C1 segment of cervical spinal cord (tissue), 14 donors: ENCODE data around the gene GFI1.
"Not testable (repeated sequence)": the region's sequence is repeated elsewhere in the genome, so short reads cannot be mapped to it uniquely, and the experiment has no call there.

Experiments used
- DNase-seq, 14 donors: peaks; one replicate each; lab custom pipeline; 2025; lab: John Stamatoyannopoulos, UW

Gene GFI1

DNA sequence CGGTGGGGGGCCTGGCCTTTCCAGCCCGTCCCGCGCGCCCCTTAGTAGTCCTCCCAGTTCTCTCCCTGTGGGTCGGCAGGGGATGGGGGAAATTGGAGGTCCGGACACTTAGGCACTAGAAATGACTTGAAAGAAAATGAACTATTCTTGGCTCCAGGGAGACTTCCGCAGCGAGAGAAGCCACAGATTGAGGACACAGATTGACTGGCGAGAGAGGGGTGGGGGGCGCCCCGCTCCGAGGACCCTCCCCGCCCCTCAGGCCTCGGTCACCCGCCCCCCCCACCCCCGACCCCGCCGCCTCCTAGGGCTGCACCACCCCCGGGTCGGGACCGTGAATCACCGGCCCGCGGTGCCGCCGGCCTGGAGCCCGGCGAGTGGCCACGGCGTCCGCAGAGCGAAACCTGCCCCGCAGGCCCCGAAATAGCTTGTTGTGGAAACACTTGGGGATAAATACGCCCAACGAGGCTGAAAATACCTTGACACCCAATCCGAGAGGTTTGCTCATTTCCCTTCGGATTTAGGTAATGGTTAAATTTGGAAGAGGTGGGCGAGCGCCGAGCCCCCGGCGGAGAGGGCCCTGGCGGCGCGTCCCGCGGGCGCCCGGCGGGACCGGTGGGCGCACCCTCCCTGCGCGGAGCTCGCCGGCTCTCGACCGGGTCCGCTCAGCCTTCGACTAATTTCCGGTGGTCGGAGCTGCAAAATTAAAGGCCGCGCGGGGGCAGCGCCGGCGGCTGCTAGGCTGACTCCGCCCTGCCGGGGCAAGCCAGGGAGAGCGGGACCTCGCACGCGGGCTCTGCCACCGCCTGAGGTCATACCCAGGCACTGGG lies at the start of gene GFI1:
Gene GFI1, minus strand, starts transcription at position 675 of the 827 bp plus-strand sequence. CDS start 3,438 bp downstream, outside the sequence.
- no peak for DNase-seq

DNA sequence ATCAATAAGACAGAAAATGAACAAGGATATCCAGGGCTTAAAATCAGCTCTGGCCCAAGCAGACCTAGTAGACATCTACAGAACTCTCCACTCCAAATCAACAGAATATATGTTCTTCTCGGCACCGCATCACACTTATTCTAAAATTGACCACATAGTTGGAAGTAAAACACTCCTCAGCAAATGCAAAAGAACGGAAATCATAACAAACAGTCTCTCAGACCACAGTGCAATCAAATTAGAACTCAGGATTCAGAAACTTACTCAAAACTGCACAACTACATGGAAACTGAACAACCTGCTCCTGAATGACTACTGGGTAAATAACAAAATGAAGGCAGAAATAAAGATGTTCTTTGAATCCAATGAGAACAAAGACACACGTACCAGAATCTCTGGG lies 45.6 kb upstream of the GFI1 start:
- DNase-seq, result not testable (repeated sequence)

DNA sequence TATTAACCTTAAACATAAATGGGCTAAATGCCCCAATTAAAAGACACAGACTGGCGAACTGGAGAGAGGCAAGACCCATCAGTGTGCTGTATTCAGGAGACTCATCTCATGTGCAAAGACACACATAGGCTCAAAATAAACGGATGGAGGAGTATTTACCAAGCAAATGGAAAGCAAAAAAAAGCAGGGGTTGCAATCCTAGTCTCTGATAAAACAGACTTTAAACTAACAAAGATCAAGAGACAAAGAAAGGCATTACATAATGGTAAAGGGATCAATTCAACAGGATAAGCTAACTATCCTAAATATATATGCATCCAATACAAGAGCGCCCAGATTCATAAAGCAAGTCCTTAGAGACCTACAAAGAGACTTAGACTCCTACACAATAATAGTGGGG lies 45.2 kb upstream of the GFI1 start:
- not testable (repeated sequence) for DNase-seq

DNA sequence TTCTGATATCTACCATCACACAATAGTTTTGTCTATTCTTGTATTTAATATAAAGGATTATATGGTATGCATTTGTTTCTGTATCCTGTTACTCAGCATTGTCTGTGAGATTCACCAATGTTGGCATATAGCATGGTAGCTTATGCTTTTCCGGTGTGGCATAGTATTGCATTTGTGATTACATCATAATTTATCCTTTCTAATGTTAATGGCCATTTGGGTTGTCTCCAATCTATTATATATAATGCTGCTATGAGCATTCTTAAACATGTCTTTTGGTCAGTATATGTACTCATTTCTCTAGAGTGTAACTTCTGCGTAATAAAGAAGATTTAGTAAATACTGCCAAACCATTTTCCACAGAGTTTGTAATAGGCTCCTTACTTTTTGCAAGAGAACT lies 40.9 kb upstream of the GFI1 start:
- no peak for DNase-seq

DNA sequence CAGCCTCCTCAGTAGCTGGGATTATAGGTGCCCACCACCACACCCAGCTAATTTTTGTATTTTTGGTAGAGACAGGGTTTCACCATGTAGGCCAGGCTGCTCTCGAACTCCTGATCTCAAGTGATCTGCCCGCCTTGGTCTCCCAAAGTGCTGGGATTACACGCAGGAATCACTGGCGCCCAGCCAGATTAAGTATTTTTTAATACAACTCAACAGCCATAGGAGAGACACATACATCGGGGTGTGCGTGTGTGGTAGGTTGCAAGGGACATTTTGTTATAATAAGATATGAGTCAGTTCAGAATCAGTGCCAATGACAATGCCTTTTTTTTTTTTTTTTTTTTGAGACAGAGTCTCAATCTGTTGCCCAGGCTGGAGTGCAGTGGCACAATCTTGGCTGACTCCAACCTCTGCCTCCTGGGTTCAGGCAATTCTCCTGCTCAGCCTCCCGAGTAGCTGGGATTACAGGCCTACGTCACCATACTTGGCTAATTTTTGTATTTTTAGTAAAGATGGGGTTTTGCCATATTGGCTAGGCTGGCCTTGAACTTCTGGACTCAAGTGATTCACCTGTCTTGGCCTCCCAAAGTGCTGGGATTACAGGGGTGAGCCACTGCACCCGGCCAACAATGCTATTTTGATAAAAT lies 38.3 kb upstream of the GFI1 start:
- not testable (repeated sequence) for DNase-seq

DNA sequence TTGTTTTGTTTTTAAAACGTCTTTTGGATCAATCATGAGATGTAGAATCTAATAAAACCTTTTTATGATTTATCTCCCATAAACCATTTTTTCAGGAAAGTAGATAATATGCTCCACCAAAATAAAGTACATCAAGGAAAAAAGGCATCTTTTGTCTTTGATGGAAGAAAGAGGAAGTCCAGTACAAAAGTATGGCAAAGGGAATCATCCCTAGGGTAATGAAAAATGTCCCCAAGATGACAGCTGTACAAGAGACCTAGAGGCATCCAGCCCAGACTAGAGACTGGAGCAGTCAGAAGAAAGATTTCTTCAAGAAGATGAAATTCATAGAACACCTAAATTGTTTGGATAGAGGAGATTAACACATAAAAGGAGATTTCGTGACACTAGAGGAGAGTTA lies 32.3 kb upstream of the GFI1 start:
- no peak for DNase-seq

DNA sequence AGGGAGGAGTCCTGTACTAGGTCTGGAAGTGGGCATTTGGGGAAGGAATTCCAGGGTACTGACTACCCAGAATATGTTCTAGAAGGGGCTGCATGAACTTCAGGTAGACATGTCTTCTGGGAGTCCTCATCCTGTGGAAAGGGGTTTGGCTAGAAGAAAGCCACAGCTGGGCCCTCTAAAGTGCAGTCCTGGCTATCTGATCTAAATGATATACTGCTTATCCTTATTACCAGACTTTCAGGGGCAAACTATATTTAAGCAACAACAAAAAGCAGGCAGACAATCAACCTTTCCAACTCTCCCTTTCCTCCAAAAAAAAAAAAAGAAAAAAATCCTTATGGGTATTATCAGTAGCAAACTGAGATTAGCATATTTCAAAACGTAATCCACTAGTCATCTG lies 29.8 kb upstream of the GFI1 start:
- no peak for DNase-seq

DNA sequence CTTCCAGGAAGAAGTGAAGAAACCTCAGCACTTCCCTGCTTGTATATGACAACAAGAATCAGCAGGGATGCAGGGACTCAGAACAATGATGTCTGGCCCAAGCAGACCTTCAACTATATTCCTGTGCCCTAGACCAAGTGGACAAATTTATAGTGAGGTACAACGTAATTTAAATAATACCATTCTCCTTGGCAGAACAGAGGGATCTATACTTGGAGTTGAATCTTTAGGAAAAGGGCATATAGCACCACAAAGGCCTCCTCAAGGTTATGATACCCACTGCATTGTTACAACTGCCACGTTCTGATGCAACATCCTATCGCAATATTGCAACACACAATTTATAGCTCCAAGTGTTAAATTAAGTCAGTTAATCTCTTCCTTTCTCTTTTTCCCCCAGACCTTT lies 29.1 kb upstream of the GFI1 start:
- no peak for DNase-seq

DNA sequence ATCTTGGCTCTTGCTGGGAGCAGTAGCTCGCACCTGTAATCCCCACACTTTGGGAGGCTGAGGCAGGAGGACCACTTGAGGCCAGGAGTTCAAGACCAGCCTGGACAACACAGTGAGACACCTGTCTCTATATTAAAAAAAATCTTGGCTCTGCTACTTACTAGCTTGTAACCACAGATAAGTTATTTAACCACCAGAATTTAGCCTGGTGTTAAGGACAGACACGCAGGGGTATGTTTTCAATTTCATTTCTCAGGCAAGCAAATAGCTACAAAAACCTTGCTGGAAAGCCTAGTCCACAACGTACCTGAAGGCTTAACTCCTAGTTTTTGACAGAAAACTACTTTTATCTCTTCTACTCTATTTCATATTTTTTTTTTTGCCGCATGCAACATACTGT lies 24.8 kb upstream of the GFI1 start:
- no peak for DNase-seq

DNA sequence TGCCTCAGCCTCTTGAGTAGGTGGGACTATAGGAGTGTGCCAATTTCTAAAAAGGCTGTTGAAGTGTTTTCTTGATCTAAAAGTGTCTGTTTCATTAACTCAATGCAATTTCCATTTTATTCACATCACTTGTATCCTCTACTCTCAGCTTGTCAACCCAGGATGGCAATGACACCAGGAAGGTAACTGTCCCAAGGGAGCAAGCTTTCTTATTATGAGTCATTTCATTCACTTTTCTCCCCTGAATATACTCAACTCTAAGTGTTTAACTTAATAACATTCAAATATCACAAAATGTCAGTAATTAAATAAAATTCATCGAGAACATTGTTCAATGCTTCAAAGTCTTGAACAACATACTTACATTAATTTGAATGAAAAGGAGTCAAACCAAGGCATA lies 22.9 kb upstream of the GFI1 start:
- no peak for DNase-seq

DNA sequence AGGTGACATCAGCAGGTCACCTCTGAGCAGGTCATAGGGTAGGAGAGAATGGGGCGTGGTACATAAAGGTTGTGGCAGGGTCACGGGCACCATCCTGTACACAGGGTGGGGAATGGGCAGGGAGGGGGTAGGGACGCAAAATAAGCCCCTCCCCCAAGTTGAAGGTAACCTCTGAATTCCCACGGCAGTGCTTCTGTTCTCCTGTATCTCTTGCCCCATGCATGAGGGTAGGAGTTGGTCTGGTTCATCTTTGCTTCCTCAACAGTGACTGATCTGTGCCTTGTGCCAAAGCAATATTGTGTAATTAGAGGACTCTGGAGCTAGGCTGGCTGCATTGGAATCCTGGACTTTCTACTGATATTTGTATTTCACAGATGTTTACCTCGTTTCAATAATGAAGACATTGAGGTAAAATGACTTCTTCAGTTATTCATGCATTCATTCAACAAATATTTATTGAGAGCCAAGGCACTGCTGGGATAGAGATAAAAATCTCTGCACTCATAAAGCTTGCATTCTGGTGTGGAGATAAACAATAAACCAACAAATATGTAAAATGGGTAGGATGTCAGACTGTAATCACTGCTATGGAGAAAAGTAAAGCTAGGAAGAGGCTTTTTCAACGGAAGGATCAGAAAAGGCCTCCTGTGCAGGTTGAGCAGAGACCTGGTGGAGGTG lies 18.4 kb upstream of the GFI1 start:
- no peak for DNase-seq

DNA sequence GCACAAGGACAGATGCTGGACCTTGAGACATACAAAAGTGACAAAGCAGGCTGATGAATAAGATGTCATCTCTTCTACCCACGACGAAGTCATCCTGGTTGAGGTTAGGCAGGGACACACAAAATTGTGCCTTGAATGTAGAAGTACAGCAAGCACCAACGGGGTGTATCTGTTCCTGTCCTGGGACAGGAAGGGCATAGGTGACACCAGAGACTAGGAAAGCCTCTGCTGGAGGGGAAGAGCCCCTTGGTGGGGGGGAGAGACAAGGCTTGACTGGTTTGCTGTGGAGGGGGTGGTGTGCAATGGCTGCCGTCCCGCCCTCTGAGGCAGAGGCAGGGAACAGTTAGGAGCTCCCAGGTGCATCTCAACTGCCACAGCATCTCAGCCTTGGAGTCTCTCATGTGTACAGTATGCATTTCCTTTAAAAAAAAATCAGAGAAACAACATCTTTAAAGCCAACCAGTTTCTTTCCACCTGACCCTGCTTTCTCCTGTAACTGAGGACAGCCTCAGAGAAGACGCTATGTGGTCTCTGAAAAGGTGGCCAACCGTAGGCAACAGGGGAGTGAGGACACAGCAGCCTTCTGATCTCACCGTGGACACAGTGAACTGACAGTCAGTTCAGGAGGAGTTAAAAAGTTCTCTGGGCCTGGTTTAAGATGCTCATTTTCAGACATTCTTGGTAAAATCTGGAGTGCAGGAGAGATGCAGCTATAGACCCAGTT lies 17.7 kb upstream of the GFI1 start:
- DNase-seq, result no peak

DNA sequence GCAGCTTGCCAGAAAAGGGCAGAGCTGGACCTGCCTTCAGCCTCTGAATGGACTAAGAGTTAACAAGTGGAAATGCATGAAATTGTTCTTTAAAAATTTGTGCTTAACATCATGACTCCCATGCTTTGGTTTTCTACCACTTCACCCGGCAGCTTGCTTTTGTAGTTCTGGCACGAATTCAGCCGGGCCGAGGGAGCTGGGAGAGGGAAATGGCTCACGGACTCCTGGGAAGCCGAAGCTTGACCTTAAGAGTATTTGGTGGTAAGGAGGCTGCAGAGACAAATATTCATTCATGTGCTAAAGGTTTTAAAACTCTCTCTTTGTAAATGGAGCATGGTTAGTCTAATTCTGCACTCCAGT lies 17.2 kb upstream of the GFI1 start:
- DNase-seq, result no peak

DNA sequence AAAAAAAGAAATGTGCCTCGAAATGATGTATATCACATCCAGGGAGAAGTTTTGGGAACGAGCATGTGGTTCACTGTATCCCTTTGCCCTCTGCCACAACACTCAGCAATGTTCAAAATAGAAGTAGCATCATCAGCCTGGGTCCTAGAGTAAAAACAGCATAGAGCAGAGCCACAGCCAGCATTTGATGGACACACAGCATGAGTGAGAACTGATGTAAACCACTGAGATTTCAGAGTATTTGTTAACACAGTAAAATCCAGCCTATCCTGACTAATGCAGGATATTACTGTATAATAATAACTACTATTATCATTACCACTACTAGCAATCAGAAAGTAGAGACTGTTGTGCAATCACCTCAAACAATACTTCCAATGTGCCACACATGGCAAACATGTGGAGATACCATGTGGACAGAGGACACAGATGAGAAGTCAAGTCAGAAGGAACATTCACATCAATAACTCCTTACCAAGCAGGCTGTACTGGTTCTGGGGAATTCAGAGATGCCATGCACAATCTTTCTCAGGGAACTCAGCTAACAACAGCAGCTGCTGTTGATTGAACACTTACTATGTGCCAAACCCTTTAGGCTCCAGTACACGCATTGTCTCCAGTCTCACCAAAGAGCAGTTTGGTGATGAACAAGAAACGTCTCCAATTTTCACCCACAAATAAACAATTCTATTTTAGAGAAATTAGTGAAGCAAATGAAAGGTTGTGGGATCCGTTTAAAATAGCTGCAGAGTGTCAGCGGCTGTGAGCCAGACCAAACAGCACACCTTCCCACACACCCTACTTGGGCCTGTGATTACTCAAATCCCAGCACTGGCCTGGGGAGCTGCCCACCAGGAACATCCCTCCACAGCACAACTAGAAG lies 16.6 kb upstream of the GFI1 start:
- no peak for DNase-seq

DNA sequence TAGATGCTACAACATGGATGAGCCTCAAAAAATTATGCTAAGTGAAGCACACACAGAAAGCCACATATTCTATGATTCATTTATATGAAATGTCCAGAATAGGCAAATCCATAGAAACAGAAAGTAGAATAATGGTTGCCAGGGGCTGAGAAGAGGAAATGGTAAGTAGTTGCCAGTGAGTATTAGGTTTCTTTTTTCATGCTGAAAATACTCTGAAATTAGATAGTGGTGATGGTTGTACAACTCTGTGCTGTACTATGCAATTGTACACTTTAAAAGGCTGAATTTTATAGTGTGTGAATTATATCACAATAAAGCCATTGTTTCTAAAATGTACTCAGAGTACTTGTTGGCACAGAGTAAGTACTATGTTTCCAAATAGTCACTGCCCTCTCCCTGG lies 15.5 kb upstream of the GFI1 start:
- no peak for DNase-seq

DNA sequence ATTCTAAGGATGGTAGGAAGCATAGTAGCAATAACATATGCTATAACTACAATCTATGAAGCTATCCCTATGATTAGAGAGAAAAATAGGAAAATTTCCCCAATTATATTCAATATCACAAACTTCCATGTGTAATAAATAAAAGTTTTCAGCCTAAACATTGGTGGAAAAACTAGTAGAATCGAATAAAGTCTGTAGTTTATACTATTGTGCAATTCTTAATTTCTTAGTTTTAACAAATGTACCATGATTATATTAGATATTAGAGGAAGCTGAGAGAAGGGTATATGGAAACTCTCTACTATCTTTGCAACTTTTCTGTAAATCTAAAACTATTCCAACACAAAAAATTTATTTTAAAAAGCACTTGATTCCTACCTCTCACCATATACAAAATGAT lies 13.8 kb upstream of the GFI1 start:
- DNase-seq, result no peak

DNA sequence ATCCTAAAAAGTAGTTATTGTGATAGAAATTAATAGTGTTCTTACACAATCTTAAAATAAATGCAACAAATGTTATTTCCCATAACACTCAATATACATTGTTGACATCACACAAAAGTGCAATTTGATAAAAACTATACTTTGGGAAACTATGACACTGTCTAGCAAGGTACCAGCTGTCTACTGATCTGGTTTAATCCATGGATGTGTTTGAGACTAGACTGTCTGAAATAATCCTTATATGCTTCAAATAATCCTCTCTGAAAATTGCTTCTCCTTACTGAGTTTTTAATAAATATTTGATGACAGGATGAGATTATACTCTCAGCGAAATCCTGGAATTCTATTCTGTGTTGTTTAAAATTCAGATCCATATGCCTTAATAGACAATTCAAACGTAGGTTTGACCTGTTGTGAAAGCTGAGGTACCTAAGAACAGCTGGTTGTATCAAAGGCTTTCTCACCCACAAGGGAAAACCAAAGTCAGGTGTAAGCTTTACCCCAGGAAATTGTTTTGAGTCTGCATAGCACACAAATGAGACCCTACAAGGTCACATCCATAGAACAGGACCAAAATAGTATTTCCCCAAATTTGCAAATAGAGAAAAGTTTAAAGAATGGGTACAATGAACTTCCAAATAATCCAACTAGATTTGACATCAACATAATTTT lies 8.8 kb upstream of the GFI1 start:
- no peak for DNase-seq

DNA sequence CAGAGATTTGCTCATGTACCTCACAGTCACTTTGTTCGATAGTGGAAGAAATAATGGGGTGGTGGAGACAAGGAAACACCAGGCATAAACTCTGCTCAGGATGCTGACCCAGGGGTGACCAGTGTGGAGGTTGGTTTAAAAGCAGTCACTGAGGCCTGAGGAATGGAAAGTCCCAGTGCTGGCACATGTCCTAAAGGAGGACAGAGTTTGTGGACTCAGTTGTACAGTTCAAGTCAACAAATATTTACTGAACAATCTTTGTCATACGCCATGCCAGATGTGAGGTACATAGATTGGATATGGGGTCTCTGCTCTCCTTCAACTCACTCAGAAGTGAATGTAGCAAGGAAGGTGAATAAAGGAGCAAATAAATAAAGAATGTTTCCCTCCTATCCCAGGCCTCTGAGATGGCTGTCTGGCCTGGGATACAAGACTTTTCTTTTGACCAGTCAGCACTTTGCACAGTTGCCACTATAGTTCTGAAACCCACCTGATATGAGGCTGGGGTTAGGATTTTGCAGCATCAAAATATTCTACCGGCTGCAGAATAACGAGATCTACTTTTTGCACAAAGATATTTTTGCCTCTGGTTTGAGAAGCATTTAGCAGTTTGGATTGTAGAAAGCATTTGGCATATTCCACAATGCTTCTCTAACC lies 7.9 kb upstream of the GFI1 start:
- no peak for DNase-seq

DNA sequence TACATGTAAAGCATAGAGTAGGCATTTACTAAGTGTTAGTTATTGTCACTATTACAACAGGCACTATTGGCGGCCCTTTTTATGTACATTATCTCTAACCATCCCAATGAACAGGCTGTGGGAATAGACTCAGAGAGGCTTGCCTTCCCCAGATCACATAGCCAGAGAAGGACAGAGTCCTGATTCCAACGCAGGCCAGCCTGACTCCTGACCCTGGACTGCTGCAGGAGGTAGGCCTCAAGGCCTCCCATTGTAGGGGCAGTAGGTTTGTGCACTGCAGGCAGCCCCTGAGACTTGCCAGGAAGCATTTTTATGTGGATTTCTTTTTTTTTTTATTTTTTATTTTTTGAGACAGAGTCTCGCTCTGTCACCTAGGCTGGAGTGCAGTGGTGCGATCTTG lies 6.4 kb upstream of the GFI1 start:
- no peak for DNase-seq

DNA sequence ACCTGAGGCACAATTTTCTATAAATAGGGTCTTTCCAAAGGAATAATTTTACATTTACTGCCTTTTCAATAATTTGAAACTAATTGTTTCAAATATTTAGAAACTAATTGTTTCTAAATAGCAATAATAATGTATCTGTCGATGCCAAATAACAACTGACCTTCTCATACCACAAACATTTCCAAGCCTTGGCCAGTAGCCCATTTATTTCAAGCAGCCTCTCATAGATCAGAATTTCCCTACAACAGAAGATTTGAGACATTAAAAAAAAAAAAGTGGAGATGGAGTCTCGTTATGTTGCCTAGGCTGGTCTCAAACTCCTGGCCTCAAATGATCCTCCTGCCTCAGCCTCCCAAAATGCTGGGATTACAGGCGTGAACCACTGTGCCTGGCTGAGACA lies 2.1 kb upstream of the GFI1 start:
- no peak for DNase-seq
